ENCODE measurements around the gene CILP2.

- TF ChIP-seq POLR2AphosphoS5 (IDR thresholded peaks at IDR 0.05): no peak
- no peak for TF ChIP-seq CTCF (IDR thresholded peaks at IDR 0.05)
- no peak for TF ChIP-seq POLR2A (IDR thresholded peaks at IDR 0.05)
Measured at GRCh38 chr19:19508217-19508616, 29.8 kb upstream of the CILP2 start.
